Measurements from ENCODE around the gene SRSF10.

DNA sequence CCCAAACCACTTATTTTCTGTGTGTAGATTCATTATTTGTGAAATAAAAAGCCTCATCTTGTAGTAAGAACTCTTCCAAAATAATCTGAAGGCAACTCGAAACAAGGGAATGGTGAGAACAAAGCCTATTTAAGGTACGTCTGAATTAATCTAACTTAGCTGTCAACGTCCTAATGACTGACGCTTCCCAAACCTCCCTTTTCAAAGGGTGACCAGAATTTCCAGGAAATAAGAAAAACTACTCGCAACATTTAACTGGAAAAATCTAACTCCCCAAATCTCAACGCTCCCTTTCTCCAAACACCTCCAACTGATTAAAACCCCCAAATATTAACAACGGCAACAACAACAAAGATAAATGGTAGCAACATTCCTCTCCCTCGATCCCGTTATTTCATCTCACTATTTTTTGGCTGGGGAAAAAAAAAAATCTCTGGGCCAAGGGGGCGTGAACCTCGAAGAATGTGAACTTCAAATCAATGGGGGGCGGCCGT, 693 bp downstream of the SRSF10 start:
- TF ChIP-seq, protein P1, sequence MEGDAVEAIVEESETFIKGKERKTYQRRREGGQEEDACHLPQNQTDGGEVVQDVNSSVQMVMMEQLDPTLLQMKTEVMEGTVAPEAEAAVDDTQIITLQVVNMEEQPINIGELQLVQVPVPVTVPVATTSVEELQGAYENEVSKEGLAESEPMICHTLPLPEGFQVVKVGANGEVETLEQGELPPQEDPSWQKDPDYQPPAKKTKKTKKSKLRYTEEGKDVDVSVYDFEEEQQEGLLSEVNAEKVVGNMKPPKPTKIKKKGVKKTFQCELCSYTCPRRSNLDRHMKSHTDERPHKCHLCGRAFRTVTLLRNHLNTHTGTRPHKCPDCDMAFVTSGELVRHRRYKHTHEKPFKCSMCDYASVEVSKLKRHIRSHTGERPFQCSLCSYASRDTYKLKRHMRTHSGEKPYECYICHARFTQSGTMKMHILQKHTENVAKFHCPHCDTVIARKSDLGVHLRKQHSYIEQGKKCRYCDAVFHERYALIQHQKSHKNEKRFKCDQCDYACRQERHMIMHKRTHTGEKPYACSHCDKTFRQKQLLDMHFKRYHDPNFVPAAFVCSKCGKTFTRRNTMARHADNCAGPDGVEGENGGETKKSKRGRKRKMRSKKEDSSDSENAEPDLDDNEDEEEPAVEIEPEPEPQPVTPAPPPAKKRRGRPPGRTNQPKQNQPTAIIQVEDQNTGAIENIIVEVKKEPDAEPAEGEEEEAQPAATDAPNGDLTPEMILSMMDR (IDR thresholded peaks at IDR 0.05) = no peak
- no peak for TF ChIP-seq POLR2A (IDR thresholded peaks at IDR 0.05; ENCODE audit: low read depth)
- TF ChIP-seq POLR2AphosphoS5 (IDR thresholded peaks at IDR 0.05) = no peak
- no peak for TF ChIP-seq EP300 (IDR thresholded peaks at IDR 0.05)

All from esophagus muscularis mucosa (tissue), 4 donors.